ENCODE measurements around the gene FMN1. TPM values are rescaled to one million over a fixed set of nuclear protein-coding genes. Genes with fewer than 3 reads are reported as not detected.

The FMN1 gene
- total and polyA plus RNA-seq, 2 donors from 2014 or later, result 0.71 to 44.8 TPM

- Histone ChIP-seq H3K27me3 (ENCODE audit: control insufficient read depth, insufficient read depth, low read length) (no peaks in the 10 kb centered on the region), H3K4me1 (ENCODE audit: control insufficient read depth in 2 of 3, insufficient read depth in 2 of 3, low read depth in 1 of 3, low read length in 3 of 3) (peaks cover 0 to 18% (median 7%) of the 10 kb centered on the region in 3 donors), H3K4me3 (ENCODE audit: low read length in 3 of 3) (no peak overlapping the region), H3K9me3 (ENCODE audit: control insufficient read depth in 2 of 3, insufficient read depth in 1 of 3, low read length in 3 of 3) (no peaks in the 10 kb centered on the region), H3K9ac (ENCODE audit: low read length in 3 of 3) (no peak overlapping the region), H3K27ac (ENCODE audit: low read depth in 2 of 2, low read length in 2 of 2) (peak overlapping the region; percentile 22 to 52), H3K36me3 (ENCODE audit: control insufficient read depth in 2 of 3, insufficient read depth in 3 of 3, low read length in 3 of 3) (no peaks in the 10 kb centered on the region)
- FAIRE-seq (no peak), DNase-seq (peak in 4 of 5 donors; percentile 52 to 75 (median 64))
- intact Hi-C loops (cut with DNase I), result no loop called here
- TF ChIP-seq CTCF (IDR thresholded peaks at IDR 0.05; ENCODE audit: borderline replicate concordance, extremely low read depth, insufficient read depth), result no peak
These were observed 171.9 kb downstream of the FMN1 start for GRCh38 chr15:33022629-33023028.

- intact Hi-C loops (cut with DNase I), result no loop called here
- DNase-seq (peak in 2 of 5 donors; percentile 75 to 83), FAIRE-seq (peak; percentile 89)
- peak overlapping the region; percentile 3 to 52 for H3K27ac ChIP-seq (ENCODE audit: low read depth in 2 of 2, low read length in 2 of 2)
- no peaks in the 10 kb centered on the region for H3K36me3 ChIP-seq (ENCODE audit: control insufficient read depth in 2 of 3, insufficient read depth in 3 of 3, low read length in 3 of 3)
- peak; percentile 48 for TF ChIP-seq CTCF (IDR thresholded peaks at IDR 0.05; ENCODE audit: borderline replicate concordance, extremely low read depth, insufficient read depth)
- H3K4me3 ChIP-seq (ENCODE audit: low read length in 3 of 3), result no peak overlapping the region
- H3K9ac ChIP-seq (ENCODE audit: low read length in 3 of 3), result no peak overlapping the region
- no peaks in the 10 kb centered on the region for H3K9me3 ChIP-seq (ENCODE audit: control insufficient read depth in 2 of 3, insufficient read depth in 1 of 3, low read length in 3 of 3)
- H3K4me1 ChIP-seq (ENCODE audit: control insufficient read depth in 2 of 3, insufficient read depth in 2 of 3, low read depth in 1 of 3, low read length in 3 of 3), result peaks cover 0 to 12% (median 3%) of the 10 kb centered on the region in 3 donors
- no peaks in the 10 kb centered on the region for H3K27me3 ChIP-seq (ENCODE audit: control insufficient read depth, insufficient read depth, low read length)
These were observed 172.6 kb downstream of the FMN1 start for GRCh38 chr15:33021806-33022389.

DNA sequence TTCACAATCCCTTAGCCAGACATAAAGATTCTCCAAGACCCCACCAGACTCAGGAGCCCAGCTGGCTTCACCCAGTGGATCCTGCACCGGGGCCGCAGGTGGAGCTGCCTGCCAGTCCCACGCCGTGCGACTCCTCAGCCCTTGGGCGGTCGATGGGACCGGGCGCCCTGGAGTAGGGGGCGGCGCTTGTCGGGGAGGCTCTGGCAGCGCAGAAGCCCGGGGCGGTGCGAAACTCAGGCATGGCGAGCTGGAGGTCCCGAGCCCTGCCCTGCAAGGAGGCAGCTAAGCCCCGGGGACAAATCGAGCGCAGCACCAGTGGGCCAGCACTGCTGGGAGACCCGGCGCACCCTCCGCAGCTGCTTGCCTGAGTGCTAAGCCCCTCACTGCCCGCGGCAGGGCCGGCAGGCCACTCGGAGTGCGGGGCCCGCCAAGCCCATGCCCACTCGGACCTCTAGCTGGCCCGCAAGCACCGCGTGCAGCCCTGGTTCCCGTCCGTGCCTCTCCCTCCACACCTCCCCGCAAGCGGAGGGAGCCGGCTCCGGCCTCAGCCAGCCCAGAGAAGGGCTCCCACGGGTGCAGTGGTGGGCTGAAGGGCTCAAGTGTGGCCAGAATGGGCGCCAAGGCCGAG, 175.0 kb downstream of the FMN1 start:
- no peaks in the 10 kb centered on the region for H3K27me3 ChIP-seq (ENCODE audit: control insufficient read depth, insufficient read depth, low read length)
- no peaks in the 10 kb centered on the region for H3K9me3 ChIP-seq (ENCODE audit: control insufficient read depth in 2 of 3, insufficient read depth in 1 of 3, low read length in 3 of 3)
- intact Hi-C loops (cut with DNase I), result no loop called here
- DNase-seq (no peak), FAIRE-seq (no peak)
- no peak overlapping the region for H3K9ac ChIP-seq (ENCODE audit: low read length in 3 of 3)
- TF ChIP-seq CTCF (IDR thresholded peaks at IDR 0.05; ENCODE audit: borderline replicate concordance, extremely low read depth, insufficient read depth), result no peak
- no peak overlapping the region for H3K27ac ChIP-seq (ENCODE audit: low read depth in 2 of 2, low read length in 2 of 2)
- peaks cover 0 to 6% (median 3%) of the 10 kb centered on the region in 3 donors for H3K4me1 ChIP-seq (ENCODE audit: control insufficient read depth in 2 of 3, insufficient read depth in 2 of 3, low read depth in 1 of 3, low read length in 3 of 3)
- no peaks in the 10 kb centered on the region for H3K36me3 ChIP-seq (ENCODE audit: control insufficient read depth in 2 of 3, insufficient read depth in 3 of 3, low read length in 3 of 3)
- H3K4me3 ChIP-seq (ENCODE audit: low read length in 3 of 3), result no peak overlapping the region
